Fibroblast of skin of abdomen (primary cell): ENCODE data around the gene SEC23IP.

Experiments used
- DNase-seq: peaks from one replicate; pipeline ENCODE4 v3.0.0-alpha.2; 2013

Gene SEC23IP

GRCh38 chr10:119942973-119943372, 50.4 kb downstream of the SEC23IP start:
- no peak for DNase-seq

- no peak for DNase-seq
These were observed 53.3 kb downstream of the SEC23IP start for GRCh38 chr10:119945805-119946204.

- DNase-seq = no peak
These were observed 54.8 kb downstream of the SEC23IP start for GRCh38 chr10:119947300-119947699.

- DNase-seq = no peak
These were observed 64.9 kb downstream of the SEC23IP start for GRCh38 chr10:119957451-119957850.

GRCh38 chr10:119962837-119963236, 70.3 kb downstream of the SEC23IP start:
- no peak for DNase-seq

DNA sequence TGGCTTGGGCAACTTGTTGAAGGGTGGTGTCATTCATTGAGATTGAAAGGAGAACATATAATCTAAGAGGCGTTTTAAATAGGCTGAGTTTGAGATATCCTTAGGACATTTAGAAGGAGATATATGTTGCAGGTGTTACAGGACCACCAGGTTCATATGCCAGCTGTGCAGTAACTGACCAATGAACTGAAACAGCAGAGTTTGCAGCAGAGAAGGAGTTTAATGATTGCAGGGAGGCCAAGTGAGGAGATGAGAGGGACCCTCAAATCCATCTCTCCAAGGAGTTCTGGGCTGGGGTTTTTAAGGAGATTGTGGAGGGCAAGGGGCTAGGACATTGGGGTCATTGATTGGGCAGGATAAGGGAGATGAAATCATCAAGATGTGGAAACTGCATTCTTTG, 74.5 kb downstream of the SEC23IP start:
- DNase-seq = no peak

DNA sequence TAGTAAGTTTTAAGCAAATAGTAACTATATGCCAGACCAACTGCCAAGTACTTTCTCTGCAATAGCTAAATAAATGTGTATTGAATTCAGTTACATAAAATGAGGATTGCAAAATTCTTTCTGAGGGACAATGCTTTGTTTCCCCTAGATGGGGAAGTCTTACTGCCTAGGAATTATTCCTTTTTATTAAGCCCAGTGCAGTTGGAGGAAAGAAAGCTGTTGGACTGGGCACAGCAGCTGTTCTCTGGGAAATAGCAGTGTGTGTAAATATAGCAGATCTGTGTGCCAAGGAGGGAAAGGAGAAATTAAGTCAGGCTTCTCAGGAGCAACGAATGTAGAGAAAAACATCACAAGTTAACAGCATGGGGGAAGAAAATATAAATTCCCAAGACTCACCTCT, 77.1 kb downstream of the SEC23IP start:
- DNase-seq = no peak

- DNase-seq = no peak
These were observed 77.6 kb downstream of the SEC23IP start for GRCh38 chr10:119970107-119970506.

GRCh38 chr10:119970963-119971362, 78.4 kb downstream of the SEC23IP start:
- no peak for DNase-seq

- no peak for DNase-seq
These were observed 80.8 kb downstream of the SEC23IP start for GRCh38 chr10:119973281-119973680.

DNA sequence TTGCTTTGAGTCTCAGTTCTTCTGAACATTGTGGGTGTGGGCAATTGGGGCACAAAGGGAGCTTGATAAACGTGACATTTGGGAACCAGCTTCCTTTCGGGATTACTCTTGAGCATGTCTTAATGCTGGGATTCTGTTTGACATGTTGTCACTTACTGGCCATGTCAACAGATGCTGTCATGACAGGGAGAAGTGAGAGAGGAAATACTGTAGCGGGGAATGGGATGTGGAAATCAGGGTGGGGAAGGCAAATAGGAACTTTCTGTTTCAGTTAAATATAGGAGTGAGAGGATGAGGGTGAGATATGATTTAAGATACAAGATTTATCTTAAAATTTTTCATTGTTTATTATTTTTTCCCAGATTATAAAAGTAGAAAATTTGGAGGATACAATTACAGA, 83.9 kb downstream of the SEC23IP start:
- no peak for DNase-seq

DNA sequence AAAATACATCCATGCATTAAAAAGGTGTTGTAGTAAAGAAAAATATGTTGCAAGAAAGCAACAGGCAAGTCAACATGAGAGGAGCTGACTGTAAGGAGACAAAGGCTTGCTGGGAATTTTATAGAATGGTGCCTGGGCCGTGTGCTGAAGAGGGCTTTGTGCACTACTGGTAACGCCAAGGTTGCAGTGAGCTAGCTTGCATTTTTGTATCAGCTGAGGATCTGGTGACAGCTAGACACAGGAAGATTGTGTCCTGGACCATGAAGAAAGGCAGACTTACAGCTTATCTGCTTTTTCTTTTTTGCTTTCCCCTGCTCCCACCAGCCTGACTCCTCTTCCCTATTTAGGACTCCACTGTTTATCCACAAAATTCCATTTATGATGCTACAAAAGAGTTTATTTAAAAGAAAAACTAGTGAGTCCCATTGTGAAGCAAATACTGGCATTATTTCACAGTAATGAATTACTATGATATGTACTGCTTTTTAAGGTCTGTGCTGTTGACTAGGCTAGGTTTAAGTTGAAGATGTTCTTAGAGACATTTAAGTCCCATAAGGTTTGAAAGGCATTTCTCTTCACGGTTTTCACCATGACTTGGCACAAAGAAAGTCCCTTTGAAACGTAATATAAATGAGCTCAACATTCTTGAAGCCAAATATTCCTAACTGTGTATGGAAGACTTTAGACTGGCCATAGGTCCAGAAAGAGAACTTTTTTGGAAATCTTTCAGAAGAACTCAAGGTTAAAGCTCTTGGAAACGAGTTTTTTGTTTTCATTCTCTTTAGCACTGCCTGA, 88.6 kb downstream of the SEC23IP start:
- no peak for DNase-seq

DNA sequence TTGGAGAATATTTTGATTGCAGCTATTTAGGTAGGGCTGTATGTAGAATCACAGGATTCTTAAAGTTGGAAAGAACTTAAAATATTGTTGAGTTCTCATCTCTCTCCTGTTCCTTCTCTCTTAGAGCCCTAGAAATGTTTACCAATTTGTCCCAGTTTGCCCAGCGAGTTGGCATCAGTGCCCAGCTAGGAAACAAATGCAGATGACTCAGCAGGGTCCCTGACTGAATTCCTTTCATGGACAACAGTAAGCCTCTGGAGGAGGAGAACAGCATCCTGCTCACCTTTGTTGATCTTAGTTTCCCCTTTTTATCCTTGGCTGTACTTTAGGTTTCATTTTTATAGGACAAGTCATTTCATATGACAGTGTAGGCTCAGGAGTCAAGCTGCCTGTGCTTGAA, 89.3 kb downstream of the SEC23IP start:
- no peak for DNase-seq

DNA sequence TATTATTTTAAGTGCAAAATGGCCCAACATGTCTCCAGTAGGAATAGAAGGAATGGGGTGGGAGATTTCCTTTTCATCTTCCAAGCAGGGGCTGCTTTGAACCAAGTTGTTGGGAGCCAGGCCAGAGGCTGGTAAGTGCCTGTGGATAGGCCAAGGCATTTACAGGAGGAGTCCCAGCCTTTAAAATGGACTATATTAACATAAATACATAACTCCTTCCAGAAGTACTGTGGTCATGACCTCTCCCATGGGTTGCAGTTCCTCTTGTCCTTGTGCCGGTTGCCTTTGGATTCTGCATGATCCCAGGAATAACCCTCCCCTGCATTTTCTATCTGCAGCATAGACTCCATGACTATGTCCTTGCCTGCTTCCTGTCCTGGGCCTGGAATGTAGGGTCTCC, 95.8 kb downstream of the SEC23IP start:
- no peak for DNase-seq

DNA sequence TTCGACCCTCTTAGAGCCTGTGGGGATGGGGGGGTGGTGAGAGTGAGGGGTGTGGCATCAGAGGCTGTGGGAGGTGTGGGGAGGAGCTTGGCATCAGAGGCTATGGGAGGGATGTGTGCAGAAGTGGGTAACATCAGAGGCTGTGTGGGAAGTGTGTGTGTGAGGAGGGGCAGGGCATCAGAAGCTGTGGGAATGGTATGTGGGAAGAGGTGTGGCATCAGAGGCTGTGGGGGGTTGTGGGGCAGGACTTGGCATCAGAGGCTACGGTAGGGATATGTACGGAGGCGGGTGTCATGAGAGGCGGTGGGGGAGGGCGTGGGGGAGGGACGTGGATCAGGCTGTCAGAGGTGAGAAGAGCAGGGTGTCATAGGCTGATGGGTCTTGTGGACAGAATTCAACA, 97.4 kb downstream of the SEC23IP start:
- DNase-seq = no peak

DNA sequence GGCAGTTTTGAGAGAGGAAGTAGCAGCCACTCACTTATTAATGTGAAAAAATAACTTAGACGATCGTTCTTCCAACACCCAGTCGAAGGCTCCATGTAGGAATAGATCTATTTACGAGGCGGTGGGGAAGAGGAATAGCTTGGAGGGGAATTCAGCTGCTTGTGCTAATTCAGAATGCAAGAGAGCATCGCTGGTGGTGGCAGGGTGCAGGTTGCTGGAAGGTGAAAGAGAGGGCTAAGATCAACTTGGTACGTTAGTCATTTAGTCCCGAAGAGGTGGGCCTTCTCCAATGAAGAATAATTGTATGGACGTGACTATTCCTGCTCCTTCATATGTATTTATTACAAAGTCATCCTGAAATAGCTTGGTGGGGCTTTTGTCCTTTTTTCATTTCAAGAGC, 98.5 kb downstream of the SEC23IP start:
- no peak for DNase-seq

DNA sequence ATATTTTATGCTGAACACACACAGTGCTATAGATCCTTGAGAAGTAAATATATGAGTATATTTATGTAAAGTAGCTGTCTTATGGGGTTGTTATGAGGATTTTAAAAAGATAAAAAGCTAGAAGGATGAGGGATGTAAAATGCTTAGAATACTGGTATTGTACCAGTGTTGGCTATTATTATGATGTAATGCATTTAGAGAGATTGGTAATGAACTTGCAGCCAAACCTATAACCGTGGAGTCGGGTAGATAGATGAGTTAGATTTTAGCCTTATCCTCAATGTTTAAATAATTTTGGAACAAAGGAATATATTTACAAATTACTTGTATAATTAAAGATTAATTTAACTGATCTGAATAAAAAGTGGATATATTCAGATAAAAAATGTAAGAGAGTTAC, 99.3 kb downstream of the SEC23IP start:
- DNase-seq = no peak
